Kidney epithelial cell (primary cell): ENCODE data around the gene KIRREL2. TPM values are rescaled to one million over a fixed set of nuclear protein-coding genes. Genes with fewer than 3 reads are reported as not detected.

Experiments
- DNase-seq: peaks from one replicate; pipeline ENCODE4 v3.0.0-alpha.2; 2010; ENCODE audit warnings: low read depth
- H3K27me3 ChIP-seq: 2 replicates; pipeline ENCODE4 v1.6.0; 2011; ENCODE audit warnings: low read length; ENCODE audit not compliant: control insufficient read depth, insufficient read depth
- H3K36me3 ChIP-seq: 2 replicates; pipeline ENCODE4 v1.5.1; 2011; ENCODE audit warnings: low read length; ENCODE audit not compliant: control insufficient read depth, insufficient read depth
- H3K4me3 ChIP-seq: 2 replicates; pipeline ENCODE4 v1.5.1; 2011; ENCODE audit warnings: low read depth, mild to moderate bottlenecking, control low read depth, low read length
- total RNA-seq: library from RNA; depleted of rRNA; stranded (reverse); fragments of >200 nt; gene quantifications from 2 replicates; pipeline ENCODE4 v1.2.3, GENCODE V29; 2015
- TF ChIP-seq, protein P1 (sequence below): IDR thresholded peaks from 2 replicates; pipeline ENCODE4 v1.5.1; 2011; ENCODE audit warnings: mild to moderate bottlenecking, moderate library complexity, low read length, control low read depth, inconsistent platforms; ENCODE audit not compliant: insufficient read depth, poor library complexity, severe bottlenecking

KIRREL2 gene
- total RNA-seq, 1 donor from 2014 or later: 0.50 TPM

DNA sequence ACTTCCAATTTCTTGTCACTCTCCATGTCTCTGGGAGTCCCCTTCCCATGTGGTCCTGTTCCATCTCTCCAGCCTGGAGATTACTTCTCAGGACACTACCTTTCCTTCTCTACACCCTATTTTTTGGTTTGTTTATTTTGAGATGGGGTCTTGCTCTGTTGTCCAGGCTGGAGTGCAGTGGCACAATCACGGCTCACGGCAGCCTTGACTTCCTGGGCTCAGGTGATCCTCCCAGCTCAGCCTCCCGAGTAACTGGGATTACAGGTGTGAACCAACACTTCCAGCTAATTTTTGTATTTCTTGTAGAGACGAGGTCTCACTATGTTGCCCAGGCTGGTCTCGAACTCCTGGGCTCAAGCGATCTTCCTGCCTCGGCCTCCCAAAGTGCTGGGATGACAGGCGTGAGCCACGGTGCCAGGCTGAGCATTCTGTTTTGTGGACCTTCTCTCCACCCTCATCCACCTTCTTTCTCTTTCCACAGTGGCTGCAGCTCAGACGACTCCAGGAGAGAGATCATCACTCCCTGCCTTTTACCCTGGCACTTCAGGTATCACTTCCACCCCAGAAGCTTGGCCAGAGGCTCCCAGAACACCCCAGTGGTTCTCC, 46.3 kb downstream of the KIRREL2 start:
- no peaks in the 10 kb centered on the region for H3K27me3 ChIP-seq

GRCh38 chr19:35903550-35904179, 47.0 kb downstream of the KIRREL2 start:
- H3K36me3 ChIP-seq: no peaks in the 10 kb centered on the region
- TF ChIP-seq, protein P1, sequence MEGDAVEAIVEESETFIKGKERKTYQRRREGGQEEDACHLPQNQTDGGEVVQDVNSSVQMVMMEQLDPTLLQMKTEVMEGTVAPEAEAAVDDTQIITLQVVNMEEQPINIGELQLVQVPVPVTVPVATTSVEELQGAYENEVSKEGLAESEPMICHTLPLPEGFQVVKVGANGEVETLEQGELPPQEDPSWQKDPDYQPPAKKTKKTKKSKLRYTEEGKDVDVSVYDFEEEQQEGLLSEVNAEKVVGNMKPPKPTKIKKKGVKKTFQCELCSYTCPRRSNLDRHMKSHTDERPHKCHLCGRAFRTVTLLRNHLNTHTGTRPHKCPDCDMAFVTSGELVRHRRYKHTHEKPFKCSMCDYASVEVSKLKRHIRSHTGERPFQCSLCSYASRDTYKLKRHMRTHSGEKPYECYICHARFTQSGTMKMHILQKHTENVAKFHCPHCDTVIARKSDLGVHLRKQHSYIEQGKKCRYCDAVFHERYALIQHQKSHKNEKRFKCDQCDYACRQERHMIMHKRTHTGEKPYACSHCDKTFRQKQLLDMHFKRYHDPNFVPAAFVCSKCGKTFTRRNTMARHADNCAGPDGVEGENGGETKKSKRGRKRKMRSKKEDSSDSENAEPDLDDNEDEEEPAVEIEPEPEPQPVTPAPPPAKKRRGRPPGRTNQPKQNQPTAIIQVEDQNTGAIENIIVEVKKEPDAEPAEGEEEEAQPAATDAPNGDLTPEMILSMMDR: no peak
- peak overlapping the region; percentile 15 for H3K4me3 ChIP-seq
- peak; percentile 49 for DNase-seq
- no peaks in the 10 kb centered on the region for H3K27me3 ChIP-seq

More for the DNA sequence above, 46.3 kb downstream of the KIRREL2 start:
- TF ChIP-seq, protein P1: no peak
- DNase-seq: no peak
- H3K36me3 ChIP-seq: no peaks in the 10 kb centered on the region
- no peak overlapping the region for H3K4me3 ChIP-seq

GRCh38 chr19:35904311-35905068, 47.8 kb downstream of the KIRREL2 start:
- Histone ChIP-seq H3K27me3 (no peaks in the 10 kb centered on the region), H3K36me3 (no peaks in the 10 kb centered on the region), H3K4me3 (no peak overlapping the region)
- DNase-seq: no peak
- TF ChIP-seq, protein P1: no peak

- TF ChIP-seq, protein P1: no peak
- no peaks in the 10 kb centered on the region for H3K36me3 ChIP-seq
- no peak overlapping the region for H3K4me3 ChIP-seq
- DNase-seq: no peak
- no peaks in the 10 kb centered on the region for H3K27me3 ChIP-seq
Measured at GRCh38 chr19:35905178-35905727, 48.5 kb downstream of the KIRREL2 start.

- TF ChIP-seq, protein P1: no peak
- no peak for DNase-seq
- H3K4me3 ChIP-seq: no peak overlapping the region
- H3K27me3 ChIP-seq: no peaks in the 10 kb centered on the region
- H3K36me3 ChIP-seq: no peaks in the 10 kb centered on the region
Measured at GRCh38 chr19:35907377-35907745, 50.6 kb downstream of the KIRREL2 start.
